HCT116 (cell line): ENCODE results near the gene ADRM1. TPM values are rescaled to one million over a fixed set of nuclear protein-coding genes. Genes with fewer than 3 reads are reported as not detected.

Experiments
- ATAC-seq: fragments of 200-7000 bp; cut with Tn5 transposase; 2 replicates; pipeline ENCODE4 v1.9.1; 2020; ENCODE audit warnings: mild to moderate bottlenecking, moderate library complexity
- BruUV-seq: library from RNA; stranded (reverse); fragments of 400-500 nt; replicated peaks from 2 replicates; lab custom pipeline; 2021; lab: Mats Ljungman, UMichigan
- CTCF ChIA-PET: fragments of 300-600 bp; sonication (Branson Sonifier 250); formaldehyde crosslinking; loops from one replicate; lab custom pipeline; 2021; ENCODE audit warnings: antibody characterized with exemption; lab: Charles Lee
- POLR2A ChIA-PET: fragments of 300-600, 350-600 bp; sonication (Branson Sonifier 250); formaldehyde crosslinking; loops from one replicate; lab custom pipeline; 2021; ENCODE audit warnings: antibody characterized with exemption; lab: Charles Lee
- RAD21 ChIA-PET, 2 experiments: fragments of 300-600 bp; sonication (Branson Sonifier 250); formaldehyde crosslinking; loops; one replicate each; lab custom pipeline; 2023; ENCODE audit warnings: low total read pairs in 2 of 2; ENCODE audit not compliant: uncharacterized antibody in 2 of 2, unreplicated experiment in 2 of 2, low non-redundant PET in 1 of 2; lab: Charles Lee
- DNase-seq: peaks from one replicate; pipeline ENCODE4 v3.0.0-alpha.2; 2010; ENCODE audit warnings: low read depth, low spot score
- H2AFZ ChIP-seq: fragments of 200-600 bp; shearing (Covaris generic), sonication (generic); 2 replicates; pipeline ENCODE4 v1.6.1; 2017; ENCODE audit warnings: low read depth, mixed run types, mixed read lengths, antibody characterized with exemption, low read length; ENCODE audit not compliant: poor library complexity, severe bottlenecking
- H3K27ac ChIP-seq: 2 replicates; pipeline ENCODE4 v1.5.1; 2012; ENCODE audit warnings: low read depth, low read length
- H3K27me3 ChIP-seq: fragments of 200-600 bp; sonication (generic); 2 replicates; pipeline ENCODE4 v1.6.1; 2016; ENCODE audit warnings: mixed run types, low read length, mixed read lengths; ENCODE audit not compliant: insufficient read depth
- H3K36me3 ChIP-seq, 2 experiments: fragments of 200-500 bp in 1 of 2; fragments of 200-600 bp in 1 of 2; sonication (Bioruptor generic) in 1 of 2; sonication (generic) in 1 of 2; 2 replicates each; pipeline versions ENCODE4 v1.5.1 to v1.6.1; 2014 to 2016; ENCODE audit warnings: low read length in 2 of 2, inconsistent platforms in 1 of 2, mixed read lengths in 1 of 2, mixed run types in 1 of 2; ENCODE audit not compliant: insufficient read depth in 2 of 2, control insufficient read depth in 1 of 2
- H3K4me1 ChIP-seq, 2 experiments: fragments of 200-600 bp in 1 of 2; sonication (generic) in 1 of 2; 2 replicates each; pipeline versions ENCODE4 v1.5.1 to v1.6.1; 2012 to 2017; ENCODE audit warnings: low read length in 2 of 2, inconsistent platforms in 1 of 2, mild to moderate bottlenecking in 1 of 2, mixed read lengths in 1 of 2, mixed run types in 1 of 2, moderate library complexity in 1 of 2; ENCODE audit not compliant: insufficient read depth in 2 of 2, control insufficient read depth in 1 of 2
- H3K4me2 ChIP-seq: fragments of 200-600 bp; sonication (generic); 2 replicates; pipeline ENCODE4 v1.6.1; 2017; ENCODE audit warnings: mixed run types, low read length, mixed read lengths
- H3K4me3 ChIP-seq, 2 experiments: fragments of 200-600 bp in 1 of 2; sonication (generic) in 1 of 2; replicated peaks in 1 of 2; 2 replicates each; pipeline ENCODE4 v1.5.1; 2011 to 2016; ENCODE audit warnings: low read length in 2 of 2, control low read depth in 1 of 2, low read depth in 1 of 2, mild to moderate bottlenecking in 1 of 2, mixed read lengths in 1 of 2, mixed run types in 1 of 2
- H3K79me2 ChIP-seq: fragments of 200-600 bp; sonication (generic); 2 replicates; pipeline ENCODE4 v1.6.1; 2017; ENCODE audit warnings: mild to moderate bottlenecking, mixed run types, low read length, moderate library complexity, mixed read lengths; ENCODE audit not compliant: insufficient read depth
- H3K9ac ChIP-seq: fragments of 200-600 bp; sonication (generic); 2 replicates; pipeline ENCODE4 v1.6.1; 2016; ENCODE audit warnings: low read length, mixed read lengths
- H3K9me2 ChIP-seq: fragments of 200-600 bp; sonication (generic), shearing (Covaris generic); 2 replicates; pipeline ENCODE4 v1.6.1; 2017; ENCODE audit warnings: mixed run types, mild to moderate bottlenecking, moderate library complexity; ENCODE audit not compliant: insufficient read depth
- H3K9me3 ChIP-seq, 2 experiments: fragments of 200-500 bp in 1 of 2; fragments of 200-600 bp in 1 of 2; sonication (Bioruptor generic) in 1 of 2; sonication (generic) in 1 of 2; 2 replicates each; pipeline ENCODE4 v1.6.1; 2014 to 2017; ENCODE audit warnings: low read length in 2 of 2, mixed read lengths in 2 of 2, inconsistent platforms in 1 of 2, low read depth in 1 of 2, mild to moderate bottlenecking in 1 of 2, mixed run types in 1 of 2, moderate library complexity in 1 of 2; ENCODE audit not compliant: control insufficient read depth in 1 of 2, insufficient read depth in 1 of 2
- H4K20me1 ChIP-seq: fragments of 200-600 bp; sonication (generic), shearing (Covaris generic); 2 replicates; pipeline ENCODE4 v1.6.1; 2017; ENCODE audit warnings: mixed run types, mild to moderate bottlenecking, moderate library complexity; ENCODE audit not compliant: insufficient read depth
- CBX3 ChIP-seq: IDR thresholded peaks from 2 replicates; pipeline ENCODE4 v1.6.1; 2012; ENCODE audit warnings: low read depth
- CTCF ChIP-seq, 3 experiments: fragments of 200-600 bp in 1 of 3; sonication (generic) in 1 of 3; IDR thresholded peaks in 2 of 3; conservative IDR thresholded peaks in 1 of 3; 2 replicates each; pipeline ENCODE4 v1.5.1; 2012 to 2017; ENCODE audit warnings: low read depth in 2 of 3, low read length in 2 of 3, antibody characterized with exemption in 1 of 3, borderline replicate concordance in 1 of 3, control low read depth in 1 of 3, mild to moderate bottlenecking in 1 of 3, mixed read lengths in 1 of 3, mixed run types in 1 of 3, moderate library complexity in 1 of 3; ENCODE audit not compliant: insufficient read depth in 1 of 3
- EGR1 ChIP-seq: IDR thresholded peaks from 2 replicates; pipeline ENCODE4 v1.6.1; 2012; ENCODE audit warnings: low read depth
- JUND ChIP-seq: IDR thresholded peaks from 2 replicates; pipeline ENCODE4 v1.6.1; 2012
- POLR2A ChIP-seq: IDR thresholded peaks from 2 replicates; pipeline ENCODE4 v1.7.0; 2011; ENCODE audit warnings: borderline replicate concordance; ENCODE audit not compliant: insufficient read depth, insufficient read length; ENCODE audit errors: extremely low read depth
- POLR2AphosphoS5 ChIP-seq: IDR thresholded peaks from 2 replicates; pipeline ENCODE4 v1.6.1; 2011; ENCODE audit warnings: mild to moderate bottlenecking, low read depth, low read length, moderate library complexity
- RAD21 ChIP-seq: IDR thresholded peaks from 2 replicates; pipeline ENCODE4 v1.6.1; 2012; ENCODE audit warnings: low read depth, mild to moderate bottlenecking
- REST ChIP-seq: IDR thresholded peaks from 2 replicates; pipeline ENCODE4 v1.6.1; 2012; ENCODE audit warnings: low read depth
- SIN3A ChIP-seq: IDR thresholded peaks from 2 replicates; pipeline ENCODE4 v1.6.1; 2012; ENCODE audit warnings: low read depth
- SP1 ChIP-seq: IDR thresholded peaks from 2 replicates; pipeline ENCODE4 v1.6.1; 2012; ENCODE audit warnings: low read depth
- TCF7L2 ChIP-seq: IDR thresholded peaks from 2 replicates; pipeline ENCODE4 v1.7.0; 2011; ENCODE audit warnings: borderline replicate concordance, inconsistent platforms; ENCODE audit not compliant: insufficient read depth, insufficient read length; ENCODE audit errors: extremely low read depth
- ZBTB33 ChIP-seq: IDR thresholded peaks from 2 replicates; pipeline ENCODE4 v1.6.1; 2011; ENCODE audit warnings: mild to moderate bottlenecking, low read length, moderate library complexity; ENCODE audit not compliant: insufficient replicate concordance; ENCODE audit errors: extremely low read depth
- ZNF274 ChIP-seq: fragments of 200-500 bp; sonication (Bioruptor generic); IDR thresholded peaks from 2 replicates; pipeline ENCODE4 v1.6.1; 2014; ENCODE audit warnings: mild to moderate bottlenecking, low read depth, low read length, inconsistent platforms
- intact Hi-C: fragments of 100-400 bp; cut with micrococcal nuclease; formaldehyde crosslinking; loops from 2 replicates; pipeline ENCODE4 v1.10.0; 2022
- total RNA-seq: library from RNA; stranded (reverse); gene quantifications from one replicate; pipeline ENCODE4 v1.2.1, GENCODE V29; 2021; ENCODE audit not compliant: unreplicated experiment

ADRM1 gene
- total RNA-seq, 1 experiment from 2014 or later, result 158 TPM

GRCh38 chr20:62287129-62287528 lies 15.7 kb upstream of the ADRM1 start (continued):
- TF ChIP-seq ZBTB33 (no peak), POLR2A (no peak)

GRCh38 chr20:62287759-62288534 lies 14.8 kb upstream of the ADRM1 start:
- CTCF ChIA-PET, result no interaction called here
- no TSS peak for BruUV-seq
- Histone ChIP-seq H3K4me1 (no peaks in the 10 kb centered on the region), H3K27me3 (no peaks in the 10 kb centered on the region), H3K79me2 (no peaks in the 10 kb centered on the region), H3K36me3 (peaks cover 0 to 4% of the 10 kb centered on the region in 2 experiments; a peak in 1 of 4 replicates), H3K9me2 (no peaks in the 10 kb centered on the region), H3K4me2 (no peak overlapping the region), H2AFZ (no peak overlapping the region), H3K9me3 (no peaks in the 10 kb centered on the region), H3K4me3 (no peak overlapping the region), H4K20me1 (no peaks in the 10 kb centered on the region), H3K27ac (no peak overlapping the region), H3K9ac (no peak overlapping the region)
- DNase-seq (no peak), ATAC-seq (no peak)
- POLR2A ChIA-PET, result no interaction called here
- RAD21 ChIA-PET, result no interaction called here
- intact Hi-C loops, result no loop called here
- TF ChIP-seq ZNF274, result no peak
- TF ChIP-seq RAD21, result no peak
- no peak for TF ChIP-seq ZBTB33
- TF ChIP-seq TCF7L2, result no peak
- TF ChIP-seq SIN3A, result no peak
- no peak for TF ChIP-seq SP1
- TF ChIP-seq JUND, result no peak
- TF ChIP-seq POLR2A, result no peak
- no peak for TF ChIP-seq EGR1
- no peak for TF ChIP-seq CBX3
- no peak for TF ChIP-seq CTCF (IDR thresholded peaks at IDR 0.05 in 2 of 3, conservative IDR thresholded peaks at IDR 0.05 in 1 of 3; ENCODE audit: borderline replicate concordance in 1 of 3, insufficient read depth in 1 of 3, low read depth in 2 of 3, low read length in 2 of 3)
- no peak for TF ChIP-seq REST
- no peak for TF ChIP-seq POLR2AphosphoS5
